ENCODE measurements around the gene CLCN2. TPM values are rescaled to one million over a fixed set of nuclear protein-coding genes. Genes with fewer than 3 reads are reported as not detected.

Gene CLCN2
- total RNA-seq, 1 donor from 2014 or later = 4.2 TPM

GRCh38 chr3:184391266-184391665, 29.9 kb upstream of the CLCN2 start:
- peak; percentile 70 for DNase-seq (ENCODE audit: low read depth)
- no peak for TF ChIP-seq CTCF (conservative IDR thresholded peaks at IDR 0.05; ENCODE audit: low read depth, low read length)
- H3K4me3 ChIP-seq (ENCODE audit: low read depth, low read length) = no peak overlapping the region

GRCh38 chr3:184389935-184390528, 28.6 kb upstream of the CLCN2 start:
- no peak overlapping the region for H3K4me3 ChIP-seq (ENCODE audit: low read depth, low read length)
- no peak for DNase-seq (ENCODE audit: low read depth)
- TF ChIP-seq CTCF (conservative IDR thresholded peaks at IDR 0.05; ENCODE audit: low read depth, low read length) = no peak

GRCh38 chr3:184389384-184389783, 28.0 kb upstream of the CLCN2 start:
- no peak overlapping the region for H3K4me3 ChIP-seq (ENCODE audit: low read depth, low read length)
- DNase-seq (ENCODE audit: low read depth) = no peak
- no peak for TF ChIP-seq CTCF (conservative IDR thresholded peaks at IDR 0.05; ENCODE audit: low read depth, low read length)

GRCh38 chr3:184388936-184389230, 27.5 kb upstream of the CLCN2 start:
- no peak for DNase-seq (ENCODE audit: low read depth)
- TF ChIP-seq CTCF (conservative IDR thresholded peaks at IDR 0.05; ENCODE audit: low read depth, low read length) = no peak
- no peak overlapping the region for H3K4me3 ChIP-seq (ENCODE audit: low read depth, low read length)

- H3K4me3 ChIP-seq (ENCODE audit: low read depth, low read length) = no peak overlapping the region
- no peak for TF ChIP-seq CTCF (conservative IDR thresholded peaks at IDR 0.05; ENCODE audit: low read depth, low read length)
- no peak for DNase-seq (ENCODE audit: low read depth)
Observed at GRCh38 chr3:184388164-184388935, 26.9 kb upstream of the CLCN2 start.

- TF ChIP-seq CTCF (conservative IDR thresholded peaks at IDR 0.05; ENCODE audit: low read depth, low read length) = no peak
- no peak for DNase-seq (ENCODE audit: low read depth)
- H3K4me3 ChIP-seq (ENCODE audit: low read depth, low read length) = no peak overlapping the region
Observed at GRCh38 chr3:184387174-184387714, 25.8 kb upstream of the CLCN2 start.

Data from epithelial cell of proximal tubule (primary cell).